ENCODE data around the gene FAM135A.
A peak's percentile ranks its signal among the peaks of the same experiment; 100 is the strongest.
"Not testable (repeated sequence)": the region's sequence is repeated elsewhere in the genome, so short reads cannot be mapped to it uniquely, and the experiment has no call there.

Gene FAM135A

GRCh38 chr6:70547313-70547712 is 134.0 kb downstream of the FAM135A start:
- peak; percentile 22 for DNase-seq (ENCODE audit: low read depth)

GRCh38 chr6:70547905-70548304 is 134.6 kb downstream of the FAM135A start:
- DNase-seq (ENCODE audit: low read depth): no peak
- TF ChIP-seq CTCF (IDR thresholded peaks at IDR 0.05; ENCODE audit: insufficient read depth, low read depth, low read length, missing control alignments): no peak
- no peak overlapping the region for H3K4me3 ChIP-seq (ENCODE audit: low read length)

More at GRCh38 chr6:70547313-70547712, 134.0 kb downstream of the FAM135A start:
- TF ChIP-seq CTCF (IDR thresholded peaks at IDR 0.05; ENCODE audit: insufficient read depth, low read depth, low read length, missing control alignments): peak; percentile 57
- H3K4me3 ChIP-seq (ENCODE audit: low read length): no peak overlapping the region

- no peak overlapping the region for H3K4me3 ChIP-seq (ENCODE audit: low read length)
- no peak for TF ChIP-seq CTCF (IDR thresholded peaks at IDR 0.05; ENCODE audit: insufficient read depth, low read depth, low read length, missing control alignments)
- DNase-seq (ENCODE audit: low read depth): no peak
These were observed 136.0 kb downstream of the FAM135A start for GRCh38 chr6:70549327-70549726.

GRCh38 chr6:70551566-70551965 is 138.3 kb downstream of the FAM135A start:
- TF ChIP-seq CTCF (IDR thresholded peaks at IDR 0.05; ENCODE audit: insufficient read depth, low read depth, low read length, missing control alignments): no peak
- DNase-seq (ENCODE audit: low read depth): no peak
- no peak overlapping the region for H3K4me3 ChIP-seq (ENCODE audit: low read length)

GRCh38 chr6:70552286-70552940 is 139.1 kb downstream of the FAM135A start:
- not testable (repeated sequence) for DNase-seq (ENCODE audit: low read depth); H3K4me3 ChIP-seq (ENCODE audit: low read length)

GRCh38 chr6:70552974-70553373 is 139.7 kb downstream of the FAM135A start:
- H3K4me3 ChIP-seq (ENCODE audit: low read length): no peak overlapping the region
- no peak for DNase-seq (ENCODE audit: low read depth)
- TF ChIP-seq CTCF (IDR thresholded peaks at IDR 0.05; ENCODE audit: insufficient read depth, low read depth, low read length, missing control alignments): no peak

- no peak overlapping the region for H3K4me3 ChIP-seq (ENCODE audit: low read length)
- TF ChIP-seq CTCF (IDR thresholded peaks at IDR 0.05; ENCODE audit: insufficient read depth, low read depth, low read length, missing control alignments): no peak
- no peak for DNase-seq (ENCODE audit: low read depth)
These were observed 144.7 kb downstream of the FAM135A start for GRCh38 chr6:70557998-70558397.

GRCh38 chr6:70562401-70562800 is 149.1 kb downstream of the FAM135A start:
- H3K4me3 ChIP-seq (ENCODE audit: low read length); DNase-seq (ENCODE audit: low read depth): not testable (repeated sequence)

Data from epithelial cell of esophagus (primary cell).